Measurements from ENCODE around the gene PXN.
"Not testable (repeated sequence)": the region's sequence is repeated elsewhere in the genome, so short reads cannot be mapped to it uniquely, and the experiment has no call there.

Gene PXN

DNA sequence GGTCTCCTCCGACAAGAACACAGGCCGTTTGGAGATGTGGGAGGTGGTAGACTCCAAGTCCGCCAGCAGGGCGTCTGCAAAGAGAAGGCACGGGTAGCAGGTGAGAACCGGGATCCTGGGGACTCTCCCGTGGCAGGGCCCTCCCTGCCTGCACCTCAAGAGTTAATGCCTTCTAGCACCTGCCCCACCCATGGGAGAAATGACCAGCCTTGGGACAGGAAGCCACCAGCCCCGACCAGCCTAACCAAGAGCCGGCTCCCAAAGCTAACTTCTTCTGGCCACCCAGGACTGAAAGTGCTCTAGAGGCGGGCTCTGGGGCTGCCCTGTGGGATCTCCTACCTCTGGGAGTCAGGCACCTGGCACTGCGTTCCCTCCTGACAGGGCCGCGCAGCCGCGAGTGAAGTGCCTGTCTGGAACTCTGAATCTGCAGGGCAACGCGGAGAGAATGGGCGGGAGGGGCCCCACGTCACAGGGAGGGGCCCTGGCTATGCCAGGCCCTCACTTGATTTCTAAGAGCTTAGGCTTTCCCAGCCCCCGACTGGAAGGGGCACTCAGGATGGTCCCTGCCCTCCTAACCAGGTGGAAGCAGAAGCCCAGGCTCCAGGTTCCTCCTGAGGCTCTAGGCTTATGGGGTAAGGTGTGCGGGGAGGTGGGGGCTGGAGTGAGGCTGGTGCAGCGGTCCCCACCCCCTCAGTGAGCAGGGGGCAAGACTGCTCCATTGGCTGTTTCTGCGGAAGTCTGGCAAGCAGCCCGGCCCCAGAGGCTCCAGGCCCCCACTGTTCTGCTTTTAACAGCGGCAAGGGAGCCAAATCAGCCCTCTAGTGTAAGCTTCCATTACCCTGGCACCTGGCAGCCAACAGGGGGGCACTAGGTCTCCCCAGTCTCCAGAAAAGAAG lies 41.0 kb downstream of the PXN start:
- DNase-seq = no peak

DNA sequence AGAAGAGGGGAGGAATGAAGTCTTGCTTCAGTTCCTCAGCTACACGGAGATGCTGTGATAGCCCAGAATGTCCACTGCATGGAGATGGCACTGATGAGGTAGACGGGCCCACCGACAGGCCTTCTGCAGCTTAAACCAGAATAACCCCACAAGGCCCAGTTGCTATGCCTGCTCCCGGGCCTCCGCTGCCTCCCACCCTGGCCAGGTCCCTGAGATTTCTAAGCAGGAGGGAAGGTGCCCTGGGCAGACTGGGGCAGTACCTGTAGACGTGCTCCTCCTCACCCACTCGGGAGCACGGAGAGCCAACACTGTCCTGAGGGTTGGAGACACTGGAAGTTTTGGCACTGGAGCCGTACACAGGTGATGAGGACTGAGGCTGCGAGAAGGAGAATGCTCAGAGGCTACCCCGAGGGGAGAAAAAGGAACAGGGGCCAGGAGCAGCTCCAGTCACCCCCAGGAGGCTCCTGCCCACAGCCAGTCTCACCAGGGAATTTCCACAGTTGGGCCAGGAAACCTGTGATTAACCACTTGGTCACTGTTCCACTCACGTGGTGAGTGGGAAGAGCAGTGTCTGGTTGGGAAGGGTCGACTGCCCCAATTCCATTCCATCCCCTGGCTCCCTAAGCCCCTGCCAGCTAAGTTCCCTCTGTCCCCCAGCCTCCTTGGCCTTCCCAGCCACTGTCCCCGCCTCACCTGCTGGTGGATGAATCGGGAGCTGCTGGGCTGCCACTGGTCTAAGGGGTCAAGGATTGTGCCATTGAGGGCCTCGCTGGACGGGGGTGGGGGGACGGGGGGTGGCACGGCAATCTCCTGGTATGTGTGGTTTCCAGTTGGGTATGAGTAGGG lies 41.8 kb downstream of the PXN start:
- no peak for DNase-seq

DNA sequence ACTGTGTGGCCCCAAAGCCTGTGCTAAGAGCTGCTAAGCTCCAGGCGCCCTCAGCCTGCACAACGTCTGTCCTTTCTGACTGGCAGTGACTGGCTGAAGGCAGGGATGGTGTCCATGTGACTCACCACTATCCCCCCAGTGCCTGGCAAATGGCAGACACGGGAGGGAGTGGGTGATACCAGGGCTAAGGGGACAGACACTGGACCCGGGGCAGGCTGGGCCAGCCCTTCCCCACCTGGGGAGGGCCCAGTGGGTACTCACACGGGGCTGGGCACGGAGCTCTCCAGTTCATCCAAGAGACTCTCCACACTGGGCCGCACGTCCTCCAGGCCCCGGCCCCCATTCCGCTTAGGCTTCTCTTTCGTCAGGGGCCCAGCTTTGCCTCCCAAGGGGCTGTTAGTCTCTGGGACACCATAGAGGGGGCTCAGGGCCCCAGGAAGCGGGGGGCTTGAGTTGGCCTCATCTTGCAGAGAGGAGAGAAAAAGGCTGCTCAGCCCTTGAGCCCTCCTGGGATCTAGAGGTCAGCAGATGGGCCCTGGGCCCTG lies 43.2 kb downstream of the PXN start:
- DNase-seq = no peak

DNA sequence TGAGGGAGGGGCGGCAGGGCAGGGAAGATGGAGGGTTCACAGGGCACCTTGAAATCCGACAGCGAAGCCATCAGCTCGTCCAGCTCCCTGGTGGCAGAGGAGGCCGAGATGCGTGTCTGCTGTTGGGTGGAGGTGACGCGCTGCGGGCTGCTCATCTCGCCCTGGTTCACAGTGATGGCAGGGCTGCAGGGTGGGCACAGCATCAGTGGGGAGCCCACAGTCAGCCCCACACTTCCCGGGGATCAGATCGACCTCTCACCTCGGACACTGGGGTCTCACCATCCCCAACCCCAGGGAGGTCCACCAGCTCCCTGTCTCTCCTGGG lies 44.0 kb downstream of the PXN start:
- DNase-seq = no peak

DNA sequence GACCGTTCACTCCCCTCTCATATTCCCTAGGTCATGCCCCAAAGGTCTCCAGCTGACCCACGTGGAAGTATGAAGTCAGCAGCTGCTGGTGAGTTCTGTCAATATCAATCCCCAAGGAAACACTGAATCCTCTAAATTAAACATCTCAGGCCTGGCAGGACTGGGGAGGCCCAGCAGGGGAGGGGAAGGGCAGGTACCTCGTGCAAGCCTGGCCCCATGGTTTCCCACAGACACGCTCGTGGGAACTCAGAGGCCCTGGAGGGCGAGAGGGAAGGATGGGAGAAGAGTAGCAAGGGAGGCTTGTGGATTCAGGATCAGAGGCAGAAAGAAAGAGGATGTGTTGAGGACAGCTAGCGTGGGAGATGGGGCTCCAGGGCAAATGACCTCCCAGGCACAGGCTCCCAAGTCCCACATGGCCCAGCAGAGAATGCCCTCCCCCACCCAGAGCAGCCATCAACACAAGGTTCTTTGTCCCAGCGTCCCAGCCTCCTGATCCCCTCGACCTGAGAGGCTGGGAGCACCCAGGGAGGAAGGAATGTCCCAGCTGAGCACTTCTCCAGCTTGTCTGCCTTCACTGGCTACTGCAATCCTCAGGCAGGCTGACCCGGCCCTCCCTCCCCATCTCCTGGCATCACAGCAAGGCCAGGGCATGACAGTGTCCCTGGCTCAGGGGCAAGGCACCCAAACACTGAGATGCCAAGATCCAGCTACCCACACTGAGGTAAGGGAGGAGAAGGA lies 44.5 kb downstream of the PXN start:
- no peak for DNase-seq

DNA sequence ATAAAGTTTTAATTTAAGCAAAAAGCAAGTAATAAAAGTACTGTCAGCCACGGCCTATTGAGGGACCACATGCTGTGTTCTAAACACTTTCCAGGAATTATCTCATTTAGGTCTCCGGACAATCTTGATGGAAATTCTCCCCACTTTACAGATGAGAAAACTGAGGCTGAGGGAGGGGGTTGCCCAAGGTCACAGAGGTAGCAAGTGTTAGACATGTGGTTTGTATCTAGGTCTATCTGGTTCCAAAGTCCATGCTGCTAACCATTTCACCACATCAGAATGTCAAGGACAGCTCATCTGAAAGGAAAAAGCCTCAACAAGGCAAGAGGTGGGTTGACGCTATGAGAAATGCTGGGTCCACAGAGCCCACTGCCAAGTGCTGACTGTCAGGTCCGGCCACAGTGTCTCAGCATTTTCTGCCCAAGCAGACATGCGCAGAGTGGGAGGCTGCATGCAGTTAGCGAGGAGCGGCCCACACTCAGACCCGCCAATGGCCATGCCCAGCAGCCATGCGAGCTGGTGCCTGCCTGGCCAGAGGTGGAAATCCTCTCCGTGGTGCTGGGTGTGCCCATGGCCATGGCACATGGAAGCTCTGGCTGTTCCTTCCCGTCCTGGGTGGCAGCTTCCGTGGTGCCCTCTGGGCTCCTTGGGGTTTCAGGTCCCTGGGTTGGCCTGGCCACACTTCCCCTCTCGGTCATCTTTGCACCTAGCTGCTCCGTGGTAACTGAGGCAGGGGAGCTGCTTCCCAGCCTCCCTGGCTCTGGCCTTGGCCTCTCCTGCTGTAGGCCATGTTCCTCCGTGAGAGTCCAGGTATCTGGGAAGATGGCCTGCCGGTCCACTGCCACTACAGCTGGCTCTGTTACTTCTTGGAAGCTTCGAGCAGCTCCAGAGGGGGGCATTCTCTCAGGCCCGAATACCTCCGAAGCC lies 46.6 kb downstream of the PXN start:
- no peak for DNase-seq

DNA sequence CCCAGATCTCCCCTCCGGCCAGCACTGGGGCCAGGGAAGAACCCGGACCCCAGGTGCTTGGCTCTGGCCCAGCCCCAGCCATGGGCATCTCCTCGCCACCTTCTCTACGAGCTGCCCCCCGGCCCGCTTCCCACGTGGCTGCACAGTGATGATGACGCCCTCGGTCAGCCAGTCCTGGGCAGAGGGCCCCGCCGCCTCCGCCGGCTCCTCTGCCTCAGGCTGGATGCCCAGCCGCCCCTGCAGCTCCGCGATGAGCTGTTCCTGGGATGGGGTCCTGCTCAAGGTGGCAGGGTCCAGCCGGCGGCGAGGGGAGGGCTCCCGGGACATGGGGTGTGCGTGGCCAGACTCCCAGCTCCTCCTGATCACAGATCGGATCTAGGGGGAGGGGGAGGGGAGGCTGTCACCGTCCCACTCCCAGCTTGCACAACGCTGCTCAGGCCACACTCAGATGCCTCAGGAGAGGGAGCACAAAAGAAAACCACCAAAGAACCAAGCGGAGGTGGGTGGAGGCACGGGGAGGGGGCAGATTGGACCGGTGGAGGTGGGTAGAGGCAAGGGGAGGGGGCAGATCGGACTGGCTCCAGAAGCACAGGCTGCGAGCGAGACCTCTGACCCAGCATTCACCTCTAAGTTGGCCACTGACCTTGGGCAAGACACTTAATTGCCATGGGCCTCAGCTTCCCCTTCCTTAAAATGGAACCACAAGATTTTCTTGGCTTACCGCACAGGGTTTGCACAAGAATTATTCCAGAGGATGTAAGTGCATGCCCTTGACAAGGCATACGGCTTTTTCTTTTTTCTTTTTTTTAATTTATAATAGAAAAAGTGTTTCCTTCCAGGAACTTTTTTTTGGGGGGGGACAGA lies 48.6 kb downstream of the PXN start:
- no peak for DNase-seq

DNA sequence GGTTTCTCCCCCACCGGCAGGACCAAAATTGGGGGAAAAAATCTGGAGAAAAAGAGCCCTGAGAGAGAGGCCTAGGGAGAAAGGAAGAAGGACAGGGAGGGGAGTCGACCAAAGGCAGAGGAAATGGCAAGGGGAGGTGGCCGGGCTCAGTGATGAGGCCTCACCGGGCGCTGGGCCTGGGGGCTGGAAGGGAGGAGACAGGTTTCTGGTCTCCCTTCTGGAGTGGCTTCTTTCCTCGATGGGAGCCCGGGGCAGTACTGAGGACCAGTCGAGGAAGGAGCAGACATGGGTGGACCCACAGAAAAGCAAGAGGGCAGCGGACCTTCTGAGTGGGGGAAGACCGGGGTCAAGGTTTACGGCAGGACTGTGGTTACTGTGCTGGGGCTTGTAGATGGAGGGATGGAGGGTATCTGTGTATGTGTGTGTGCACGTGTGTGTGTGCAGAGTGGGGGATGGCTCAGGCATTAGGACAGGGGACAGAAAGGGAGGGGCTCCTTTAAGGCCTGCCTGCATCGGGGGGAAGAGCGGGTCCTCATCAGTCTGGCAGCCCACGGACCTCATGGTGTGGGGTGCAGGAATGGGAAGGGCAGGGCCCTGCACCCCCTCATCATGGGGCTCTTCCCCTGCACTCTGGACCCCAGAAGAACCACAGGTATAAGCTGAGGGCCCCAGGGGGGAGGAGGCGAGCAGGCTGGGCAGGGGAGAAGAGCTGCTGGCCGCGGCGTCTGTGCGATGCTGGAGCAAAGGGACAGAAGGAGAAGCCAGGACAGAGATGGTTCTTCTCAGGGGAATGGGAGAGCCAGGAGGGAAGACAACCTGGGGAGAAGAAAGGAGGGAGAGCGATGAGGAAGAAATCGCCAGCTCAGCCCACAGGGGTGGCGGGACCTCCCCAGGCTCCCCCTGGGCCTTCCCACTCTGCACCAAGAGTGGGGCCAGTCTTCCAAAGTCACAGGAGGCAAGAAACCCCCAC lies 49.5 kb downstream of the PXN start:
- no peak for DNase-seq

DNA sequence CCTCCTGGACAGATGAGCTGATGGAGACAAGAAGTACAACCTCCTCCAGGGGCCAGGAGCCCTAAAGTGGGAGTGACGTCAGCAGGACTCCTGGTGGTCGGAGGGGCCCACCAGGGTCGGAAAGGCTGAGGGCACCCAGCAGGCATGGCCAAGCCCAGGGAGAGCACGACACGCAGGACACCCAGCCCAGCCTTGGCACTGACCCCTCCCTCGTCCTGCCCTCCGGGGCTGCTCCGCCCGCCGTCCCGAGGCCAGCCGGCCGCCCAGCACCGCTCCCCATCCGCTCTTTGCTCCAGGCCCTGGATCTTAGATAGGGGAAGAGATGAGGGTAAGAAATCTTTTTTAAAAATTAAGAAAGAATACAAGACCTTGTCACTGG lies 50.2 kb downstream of the PXN start:
- no peak for DNase-seq

DNA sequence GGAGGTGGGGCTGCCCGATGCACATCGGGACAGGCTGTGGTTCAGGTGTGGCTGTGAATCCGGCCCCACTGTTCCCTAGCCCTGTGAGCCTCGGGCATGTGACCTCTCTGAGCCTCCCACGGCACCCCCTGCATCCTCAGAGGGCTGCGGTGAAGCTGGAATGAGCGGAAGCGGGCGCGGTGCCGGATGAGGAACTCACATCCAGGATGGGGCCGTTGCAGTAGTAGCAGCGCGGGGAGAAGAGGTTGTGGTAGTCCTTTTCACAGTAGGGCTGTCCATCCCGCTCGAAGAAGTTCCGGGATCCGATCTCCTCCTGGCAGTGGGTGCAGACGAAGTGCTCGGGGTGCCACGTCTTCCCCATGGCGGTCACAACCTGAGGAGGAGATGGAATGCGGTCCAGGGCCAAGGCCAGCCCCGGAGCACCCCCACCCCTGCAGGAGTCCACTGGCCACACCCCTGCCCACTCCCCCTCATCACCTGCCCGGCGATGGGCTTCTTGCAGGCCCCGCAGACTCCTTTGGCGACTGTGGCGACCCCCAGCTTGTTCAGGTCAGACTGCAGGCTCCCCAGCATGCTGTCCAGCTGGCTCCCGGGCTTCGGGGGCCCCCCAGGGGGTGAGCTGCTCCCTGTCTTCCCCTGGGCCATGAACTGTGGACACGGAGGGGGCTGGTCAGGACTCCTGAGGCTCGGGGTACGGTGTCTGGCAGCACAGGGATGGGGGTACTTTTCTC lies 50.7 kb downstream of the PXN start:
- DNase-seq = no peak

DNA sequence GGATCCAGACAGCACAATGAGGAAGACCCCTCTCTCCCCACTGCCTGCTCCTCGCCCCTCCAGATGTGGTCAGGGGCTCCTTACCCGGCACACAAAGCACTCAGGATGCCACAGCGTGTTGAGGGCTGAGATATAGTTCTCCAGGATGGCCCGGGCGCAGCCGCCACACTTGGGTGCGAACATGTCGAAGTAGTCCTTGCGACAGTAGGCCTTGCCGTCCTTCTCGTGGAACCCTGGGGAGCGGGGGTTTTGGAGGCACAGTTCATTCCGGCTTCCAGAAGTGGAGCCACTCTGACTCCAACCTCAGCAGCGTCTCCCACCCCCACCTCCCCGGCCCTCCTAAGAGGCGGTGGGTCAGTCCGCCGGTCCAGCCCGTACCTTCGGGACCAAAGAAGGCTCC lies 51.8 kb downstream of the PXN start:
- no peak for DNase-seq

DNA sequence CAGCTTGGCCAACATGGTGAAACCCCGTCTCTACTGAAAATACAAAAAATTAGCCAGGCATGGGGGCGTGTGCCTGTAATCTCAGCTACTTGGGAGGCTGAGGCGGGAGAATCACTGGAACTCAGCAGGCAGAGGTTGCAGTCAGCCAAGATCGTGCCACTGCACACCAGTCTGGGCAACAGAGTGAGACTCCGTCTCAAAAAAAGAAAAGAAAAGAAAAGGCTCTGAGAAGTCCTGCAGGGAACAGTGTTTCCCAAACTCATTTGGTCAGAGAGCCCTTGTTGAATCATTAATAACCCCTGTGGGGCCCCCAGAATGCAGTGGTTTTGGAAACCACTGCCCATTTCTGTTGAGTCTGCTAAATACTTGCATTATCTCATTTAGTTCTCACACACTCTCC lies 52.3 kb downstream of the PXN start:
- DNase-seq = not testable (repeated sequence)

DNA sequence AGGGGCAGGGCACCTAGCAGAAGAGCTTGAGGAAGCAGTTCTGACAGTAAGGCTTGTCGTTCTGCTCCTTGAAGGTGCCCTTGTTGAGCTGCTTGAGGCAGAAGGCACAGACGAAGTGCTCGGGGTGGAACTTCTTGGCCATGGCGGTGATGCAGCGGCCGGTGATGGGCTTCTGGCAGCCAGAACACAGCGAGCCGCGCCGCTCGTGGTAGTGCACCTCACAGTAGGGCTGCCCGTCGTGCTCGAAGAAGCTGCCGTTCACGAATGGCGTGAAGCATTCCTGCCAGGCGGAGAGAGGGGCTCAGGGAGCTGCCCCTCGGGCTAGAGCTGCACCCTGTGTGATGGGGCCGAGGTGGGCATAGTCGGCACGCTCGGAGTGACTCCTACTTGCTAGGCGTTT lies 53.2 kb downstream of the PXN start:
- no peak for DNase-seq

DNA sequence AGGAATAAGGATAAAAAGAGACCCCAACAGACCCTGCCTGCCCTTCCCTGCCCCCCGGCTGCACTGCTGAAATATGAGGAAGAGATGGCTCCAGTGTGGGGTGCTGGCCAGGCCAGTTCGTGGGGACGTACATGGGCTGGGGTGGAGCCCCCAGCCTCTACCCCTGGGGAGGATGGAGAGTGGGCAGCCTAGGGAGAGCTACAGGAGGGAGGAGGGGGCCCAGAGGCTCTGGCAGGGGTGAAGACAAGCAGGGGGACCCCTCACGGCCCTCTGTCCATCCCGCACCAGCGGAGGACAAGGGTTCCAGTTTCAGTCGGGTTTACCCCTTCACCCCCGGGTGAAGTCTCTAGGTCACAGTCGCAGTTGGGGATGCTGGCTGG lies 53.6 kb downstream of the PXN start:
- DNase-seq = no peak

DNA sequence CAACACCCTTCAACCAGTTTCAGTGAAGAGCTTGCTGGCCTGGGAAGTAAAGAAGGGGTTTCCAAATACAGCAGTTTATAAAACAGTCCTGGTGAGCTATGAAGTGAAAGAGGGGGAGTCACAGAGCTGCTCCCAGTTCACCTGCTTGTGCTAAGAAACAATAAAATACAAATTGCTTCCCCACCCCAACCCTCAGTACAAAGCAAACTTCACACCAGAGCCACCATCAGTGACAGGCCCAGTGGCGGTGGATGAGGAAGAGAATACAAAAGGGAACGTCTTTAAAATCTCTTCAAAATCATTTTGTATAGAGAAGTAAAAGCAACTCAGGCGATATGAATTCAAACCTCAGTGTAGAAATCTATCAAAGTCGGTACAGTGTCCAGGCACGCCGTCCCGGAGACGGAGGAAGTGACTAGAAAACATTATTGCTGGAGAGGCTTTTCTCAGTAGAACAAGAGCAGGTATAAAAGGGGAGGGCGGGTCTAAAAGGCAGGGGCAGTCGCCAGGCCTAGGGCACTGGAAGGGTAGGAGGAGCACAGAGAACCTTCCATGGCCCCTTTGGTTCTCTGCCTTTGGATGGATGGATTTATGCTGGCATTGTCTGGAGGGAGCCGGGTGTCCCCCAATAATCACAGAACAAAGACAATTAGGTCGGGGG lies 54.2 kb downstream of the PXN start:
- no peak for DNase-seq

DNA sequence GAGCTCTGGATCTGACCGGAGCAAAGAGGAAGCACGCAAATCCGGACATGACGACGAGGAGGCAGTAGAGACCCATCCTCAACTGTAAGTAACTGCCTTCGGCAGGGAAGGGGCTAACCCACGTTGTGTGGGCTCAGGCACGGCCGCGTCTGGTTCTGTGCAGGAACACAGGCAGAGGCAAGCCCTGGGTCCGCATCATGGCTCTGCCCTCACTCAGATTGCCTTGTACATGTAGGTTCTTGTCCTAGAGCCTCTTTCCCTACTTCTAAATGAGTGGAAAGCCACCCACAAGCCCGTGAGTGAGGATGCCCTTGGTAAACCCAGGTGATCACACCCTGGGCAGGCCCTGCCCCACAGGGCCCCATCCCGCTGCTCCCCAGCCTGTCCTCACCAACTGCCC lies 55.7 kb downstream of the PXN start:
- no peak for DNase-seq

DNA sequence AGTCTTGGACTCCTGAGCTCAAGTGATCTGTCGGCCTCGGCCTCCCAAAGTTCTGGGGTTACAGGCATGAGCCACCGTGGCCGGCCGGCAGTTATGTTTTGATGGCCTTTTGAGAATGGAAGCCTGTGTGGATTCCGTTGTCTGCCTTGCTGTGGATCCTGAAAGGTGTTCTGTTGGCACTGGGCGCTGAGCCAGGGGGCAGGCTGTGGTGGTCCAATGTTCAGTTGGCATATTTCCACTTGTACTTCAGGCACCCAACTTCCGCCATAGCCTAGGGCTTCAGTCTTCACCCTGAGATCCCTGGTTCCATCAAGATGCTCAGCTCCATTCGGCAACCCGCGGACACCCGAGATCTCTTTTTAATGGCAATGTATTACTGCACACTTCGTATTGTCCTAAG lies 58.3 kb downstream of the PXN start:
- no peak for DNase-seq

DNA sequence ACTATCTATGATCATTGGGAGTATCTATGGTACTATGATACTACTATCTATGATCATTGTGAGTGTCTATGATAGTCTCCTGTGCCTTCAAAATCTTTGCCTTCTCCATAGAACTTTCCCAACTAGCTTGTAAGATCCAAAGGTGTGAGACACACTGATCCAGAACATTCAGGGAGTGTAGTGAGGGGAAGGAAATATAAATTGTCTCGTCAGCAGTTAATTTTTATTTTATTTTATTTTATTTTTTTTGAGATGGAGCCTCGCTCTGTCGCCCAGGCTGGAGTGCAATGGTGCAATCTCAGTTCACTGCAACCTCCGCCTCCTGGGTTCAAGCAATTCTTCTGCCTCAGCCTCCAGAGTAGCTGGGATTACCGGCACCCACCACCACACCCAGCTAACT lies 58.7 kb downstream of the PXN start:
- not testable (repeated sequence) for DNase-seq

DNA sequence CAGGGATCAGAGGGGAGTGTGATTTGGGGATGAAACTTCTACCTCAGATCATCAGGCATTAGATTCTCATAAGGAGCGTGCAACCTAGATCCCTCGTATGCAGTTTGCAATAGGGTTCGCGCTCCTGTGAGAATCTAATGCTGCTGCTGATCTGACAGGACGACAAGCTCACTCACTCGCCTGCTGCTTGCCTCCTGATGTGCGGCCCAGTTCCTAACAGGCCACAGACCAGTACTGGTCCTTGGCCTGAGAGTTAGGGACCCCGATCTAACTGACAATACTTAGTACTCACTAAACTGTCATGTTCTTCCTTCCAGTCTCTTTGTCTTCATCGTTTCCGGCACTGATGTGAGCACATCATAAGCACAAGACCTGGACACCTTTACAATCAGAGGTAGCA lies 59.3 kb downstream of the PXN start:
- no peak for DNase-seq
